Fibroblast of lung (primary cell): ENCODE data around the gene PLB1. TPM values are rescaled to one million over a fixed set of nuclear protein-coding genes. Genes with fewer than 3 reads are reported as not detected.

ENCODE experiments used
- DNase-seq, 2 donors: peaks; one replicate each; pipeline versions ENCODE4 v3.0.0 to v3.0.0-alpha.2; 2010; ENCODE audit warnings: low read depth in 2 of 2
- H2AFZ ChIP-seq: 2 replicates; pipeline ENCODE4 v1.5.1; 2012; ENCODE audit warnings: low read length, control low read depth, inconsistent platforms
- H3K27ac ChIP-seq: 2 replicates; pipeline ENCODE4 v1.5.1; 2011; ENCODE audit warnings: low read length, control low read depth; ENCODE audit not compliant: insufficient read depth
- H3K27me3 ChIP-seq: 2 replicates; pipeline ENCODE4 v1.5.1; 2011; ENCODE audit warnings: mild to moderate bottlenecking, low read length; ENCODE audit not compliant: control insufficient read depth, insufficient read depth
- H3K36me3 ChIP-seq: 2 replicates; pipeline ENCODE4 v1.5.1; 2011; ENCODE audit warnings: low read length; ENCODE audit not compliant: control insufficient read depth, insufficient read depth
- H3K4me1 ChIP-seq: 2 replicates; pipeline ENCODE4 v1.5.1; 2011; ENCODE audit warnings: low read length; ENCODE audit not compliant: control insufficient read depth, insufficient read depth; ENCODE audit errors: extremely low read depth
- H3K4me2 ChIP-seq: 2 replicates; pipeline ENCODE4 v1.5.1; 2011; ENCODE audit warnings: low read length, control low read depth; ENCODE audit not compliant: insufficient read depth; ENCODE audit errors: extremely low read depth
- H3K4me3 ChIP-seq, 4 experiments: fragments of 200-600 bp in 1 of 4; sonication (generic) in 1 of 4; replicated peaks in 1 of 4; 2 replicates each; pipeline ENCODE4 v1.5.1; 2011 to 2016; ENCODE audit warnings: low read length in 4 of 4, low read depth in 3 of 4, mild to moderate bottlenecking in 3 of 4, control low read depth in 2 of 4, inconsistent platforms in 1 of 4, mixed read lengths in 1 of 4; ENCODE audit not compliant: insufficient read depth in 1 of 4; ENCODE audit errors: control extremely low read depth in 1 of 4
- H3K79me2 ChIP-seq: 2 replicates; pipeline ENCODE4 v1.5.1; 2012; ENCODE audit warnings: mild to moderate bottlenecking, low read length, inconsistent platforms; ENCODE audit not compliant: control insufficient read depth, insufficient read depth
- H3K9ac ChIP-seq: 2 replicates; pipeline ENCODE4 v1.5.1; 2011; ENCODE audit warnings: mild to moderate bottlenecking, low read length, control low read depth; ENCODE audit not compliant: insufficient read depth
- H3K9me3 ChIP-seq: 2 replicates; pipeline ENCODE4 v1.5.1; 2012; ENCODE audit warnings: low read depth, low read length; ENCODE audit not compliant: control insufficient read depth, insufficient read depth
- H4K20me1 ChIP-seq: 2 replicates; pipeline ENCODE4 v1.5.1; 2011; ENCODE audit warnings: low read length; ENCODE audit not compliant: control insufficient read depth, insufficient read depth; ENCODE audit errors: extremely low read depth
- EZH2 ChIP-seq: IDR thresholded peaks from 2 replicates; pipeline ENCODE4 v1.5.1; 2012; ENCODE audit warnings: low read length, control low read depth, mild to moderate bottlenecking; ENCODE audit errors: missing control alignments
- polyA plus RNA-seq, 2 donors: library from polyadenylated mRNA; depleted of rRNA in 1 of 2; stranded (reverse) in 1 of 2; unstranded in 1 of 2; fragments of >200 nt; gene quantifications; 2 replicates each; pipeline ENCODE4 v1.2.1, GENCODE V29; 2011 to 2012; ENCODE audit warnings: missing spikeins in 1 of 2
- total RNA-seq: library from RNA; depleted of rRNA; stranded (reverse); fragments of >200 nt; gene quantifications from 2 replicates; pipeline ENCODE4 v1.2.1, GENCODE V29; 2014
- TF ChIP-seq, protein P1 (sequence below), 2 donors: IDR thresholded peaks in 1 of 2; conservative IDR thresholded peaks in 1 of 2; 1 replicate in 1 of 2; 2 replicates in 1 of 2; pipeline ENCODE4 v1.5.1; 2011 to 2012; ENCODE audit warnings: low read length in 2 of 2, control low read depth in 1 of 2, inconsistent platforms in 1 of 2, low read depth in 1 of 2, mild to moderate bottlenecking in 1 of 2

The PLB1 gene
- total and polyA plus RNA-seq, 2 donors (not counting 1 experiment from before 2014, with no cell fraction given), result 0.70 to 1.8 TPM

DNA sequence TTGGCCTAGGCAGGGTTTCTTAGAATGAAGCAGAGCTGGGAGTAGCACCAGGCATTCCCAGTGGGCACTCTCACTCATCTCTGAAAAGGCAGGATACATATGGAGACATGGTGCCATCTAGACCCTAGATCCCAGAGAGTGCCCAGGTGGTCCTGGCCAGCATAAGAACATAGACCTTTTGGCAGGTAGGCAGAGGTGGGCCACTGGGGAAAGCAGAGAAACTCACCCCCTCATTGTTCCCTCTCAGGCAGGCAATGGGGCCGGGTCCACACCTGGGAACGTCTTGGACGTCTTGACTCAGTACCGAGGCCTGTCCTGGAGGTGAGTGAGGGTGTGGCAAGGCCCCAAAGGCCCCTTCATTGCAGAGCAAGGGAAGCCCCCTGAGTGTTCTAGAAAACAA is 69.2 kb downstream of the PLB1 start:
- no peak for DNase-seq
- no peak overlapping the region for H3K4me3 ChIP-seq
- H3K9me3 ChIP-seq, result no peaks in the 10 kb centered on the region
- no peak overlapping the region for H3K27ac ChIP-seq
- no peak overlapping the region for H3K4me2 ChIP-seq
- H3K27me3 ChIP-seq, result no peaks in the 10 kb centered on the region
- H2AFZ ChIP-seq, result no peak overlapping the region
- H3K79me2 ChIP-seq, result no peaks in the 10 kb centered on the region
- no peaks in the 10 kb centered on the region for H3K36me3 ChIP-seq
- TF ChIP-seq EZH2, result no peak
- TF ChIP-seq, protein P1, sequence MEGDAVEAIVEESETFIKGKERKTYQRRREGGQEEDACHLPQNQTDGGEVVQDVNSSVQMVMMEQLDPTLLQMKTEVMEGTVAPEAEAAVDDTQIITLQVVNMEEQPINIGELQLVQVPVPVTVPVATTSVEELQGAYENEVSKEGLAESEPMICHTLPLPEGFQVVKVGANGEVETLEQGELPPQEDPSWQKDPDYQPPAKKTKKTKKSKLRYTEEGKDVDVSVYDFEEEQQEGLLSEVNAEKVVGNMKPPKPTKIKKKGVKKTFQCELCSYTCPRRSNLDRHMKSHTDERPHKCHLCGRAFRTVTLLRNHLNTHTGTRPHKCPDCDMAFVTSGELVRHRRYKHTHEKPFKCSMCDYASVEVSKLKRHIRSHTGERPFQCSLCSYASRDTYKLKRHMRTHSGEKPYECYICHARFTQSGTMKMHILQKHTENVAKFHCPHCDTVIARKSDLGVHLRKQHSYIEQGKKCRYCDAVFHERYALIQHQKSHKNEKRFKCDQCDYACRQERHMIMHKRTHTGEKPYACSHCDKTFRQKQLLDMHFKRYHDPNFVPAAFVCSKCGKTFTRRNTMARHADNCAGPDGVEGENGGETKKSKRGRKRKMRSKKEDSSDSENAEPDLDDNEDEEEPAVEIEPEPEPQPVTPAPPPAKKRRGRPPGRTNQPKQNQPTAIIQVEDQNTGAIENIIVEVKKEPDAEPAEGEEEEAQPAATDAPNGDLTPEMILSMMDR (conservative IDR thresholded peaks at IDR 0.05 in 1 of 2, IDR thresholded peaks at IDR 0.05 in 1 of 2; ENCODE audit: low read depth in 1 of 2, low read length in 2 of 2), result no peak
- H3K4me1 ChIP-seq, result peaks cover 4% of the 10 kb centered on the region
- H4K20me1 ChIP-seq, result no peaks in the 10 kb centered on the region
- no peak overlapping the region for H3K9ac ChIP-seq

DNA sequence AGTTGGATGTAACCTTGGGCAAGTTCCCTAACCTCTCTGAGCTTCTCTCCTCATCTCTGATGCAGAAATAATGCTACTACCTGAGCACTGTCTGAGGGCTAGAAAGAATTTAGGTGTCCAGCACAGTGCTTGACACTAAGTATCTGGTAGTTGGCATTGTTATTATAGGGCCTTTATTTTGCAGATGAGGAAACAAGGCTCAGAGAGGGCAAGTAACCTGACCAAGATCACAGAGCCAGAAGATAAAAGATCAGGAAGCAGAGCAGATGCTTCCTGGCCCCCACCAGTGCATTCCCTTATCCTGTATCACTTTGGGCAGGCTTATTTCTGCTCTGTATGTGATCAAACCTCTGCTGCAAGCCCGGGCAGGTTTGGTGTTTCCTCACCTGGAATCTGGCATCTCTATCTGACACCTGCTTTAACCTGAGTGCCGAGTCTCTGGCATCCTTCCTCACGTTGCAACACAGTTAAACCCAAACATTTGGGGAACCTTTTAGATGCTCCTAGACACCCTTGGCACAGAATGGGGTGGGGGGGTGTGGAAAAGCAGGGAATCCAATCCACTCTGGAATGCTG is 69.9 kb downstream of the PLB1 start:
- peaks cover 4% of the 10 kb centered on the region for H3K4me1 ChIP-seq
- no peaks in the 10 kb centered on the region for H3K79me2 ChIP-seq
- no peak for DNase-seq
- no peaks in the 10 kb centered on the region for H3K27me3 ChIP-seq
- no peaks in the 10 kb centered on the region for H3K9me3 ChIP-seq
- H3K9ac ChIP-seq, result no peak overlapping the region
- H3K27ac ChIP-seq, result no peak overlapping the region
- no peaks in the 10 kb centered on the region for H3K36me3 ChIP-seq
- H3K4me3 ChIP-seq, result peak overlapping the region in 2 of 4 experiments; percentile 63 to 67
- TF ChIP-seq, protein P1 (conservative IDR thresholded peaks at IDR 0.05 in 1 of 2, IDR thresholded peaks at IDR 0.05 in 1 of 2; ENCODE audit: low read depth in 1 of 2, low read length in 2 of 2), result no peak
- peak overlapping the region; percentile 99 for H2AFZ ChIP-seq
- H3K4me2 ChIP-seq, result no peak overlapping the region
- no peaks in the 10 kb centered on the region for H4K20me1 ChIP-seq

DNA sequence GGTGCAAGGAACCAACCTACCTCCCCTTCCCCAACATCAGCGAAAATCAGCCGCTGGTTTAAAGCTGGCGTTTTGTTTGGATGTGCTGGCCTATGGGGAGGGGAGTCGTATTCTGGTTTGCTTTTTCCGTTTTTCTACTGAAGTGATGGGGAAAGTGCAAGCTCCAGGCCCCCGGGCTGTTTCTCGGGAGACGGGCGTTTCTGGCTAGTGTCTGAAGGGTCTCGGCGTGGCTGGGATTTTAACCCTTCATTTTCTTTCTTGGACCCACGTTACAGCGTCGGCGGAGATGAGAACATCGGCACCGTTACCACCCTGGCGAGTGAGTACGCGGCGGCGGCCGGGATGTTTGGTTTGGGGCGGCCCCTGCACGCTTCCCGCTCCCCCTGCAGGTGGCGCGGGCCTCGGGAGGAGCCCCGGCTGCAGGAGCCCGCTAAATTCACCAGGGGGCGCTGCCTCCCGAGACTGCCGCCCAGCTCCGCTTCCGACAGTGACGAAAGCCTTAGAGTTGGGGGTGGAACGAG is 70.7 kb downstream of the PLB1 start:
- Histone ChIP-seq H3K79me2 (no peaks in the 10 kb centered on the region), H3K9ac (peak overlapping the region; percentile 62), H3K4me2 (peak overlapping the region; percentile 97), H3K36me3 (no peaks in the 10 kb centered on the region), H2AFZ (peak overlapping the region; percentile 99), H3K4me1 (peaks cover 4% of the 10 kb centered on the region), H4K20me1 (no peaks in the 10 kb centered on the region), H3K27ac (peak overlapping the region; percentile 72), H3K27me3 (no peaks in the 10 kb centered on the region), H3K4me3 (peak overlapping the region; percentile 58 to 72 (median 68)), H3K9me3 (no peaks in the 10 kb centered on the region)
- peak; percentile 69 to 79 for DNase-seq
- TF ChIP-seq EZH2, result no peak
- TF ChIP-seq, protein P1 (conservative IDR thresholded peaks at IDR 0.05 in 1 of 2, IDR thresholded peaks at IDR 0.05 in 1 of 2; ENCODE audit: low read depth in 1 of 2, low read length in 2 of 2), result peak; percentile 91 to 97
